Breast epithelium (tissue), 4 donors: ENCODE measurements around the gene NAP1L4. TPM values are rescaled to one million over a fixed set of nuclear protein-coding genes. Genes with fewer than 3 reads are reported as not detected.

Experiments
- DNase-seq, 2 donors: peaks; one replicate each; pipeline ENCODE4 v3.0.0-alpha.2; 2019; ENCODE audit warnings: low spot score in 2 of 2
- H3K27ac ChIP-seq, 2 donors: fragments of 200-600 bp; sonication (generic) in 1 of 2; one replicate each; pipeline ENCODE4 v1.5.1; 2016 to 2019; ENCODE audit warnings: mild to moderate bottlenecking in 1 of 2
- H3K27me3 ChIP-seq, 2 donors: fragments of 200-600 bp; sonication (generic) in 1 of 2; one replicate each; pipeline versions ENCODE4 v1.5.1 to v1.6.0; 2017 to 2019; ENCODE audit warnings: control low read depth in 1 of 2, mild to moderate bottlenecking in 1 of 2
- H3K36me3 ChIP-seq: fragments of 200-600 bp; one replicate; pipeline ENCODE4 v1.5.1; 2019
- H3K4me1 ChIP-seq, 2 donors: fragments of 200-600 bp; sonication (generic); one replicate each; pipeline ENCODE4 v1.5.1; 2016 to 2019; ENCODE audit warnings: control low read depth in 1 of 2
- H3K4me3 ChIP-seq, 3 donors: fragments of 200-600 bp; sonication (generic); 1 replicate in 2 of 3; 2 replicates in 1 of 3; pipeline ENCODE4 v1.5.1; 2016 to 2019; ENCODE audit warnings: mild to moderate bottlenecking in 3 of 3, moderate library complexity in 2 of 3
- H3K9me3 ChIP-seq, 2 donors: fragments of 200-600 bp; sonication (generic) in 1 of 2; one replicate each; pipeline ENCODE4 v1.5.1; 2016 to 2019; ENCODE audit warnings: control low read depth in 1 of 2
- POLR2A ChIP-seq: fragments of 450-650 bp; IDR thresholded peaks from one replicate; pipeline ENCODE4 v1.6.1; 2016; ENCODE audit warnings: antibody characterized with exemption, mild to moderate bottlenecking, moderate library complexity
- POLR2AphosphoS5 ChIP-seq, 3 donors: sonication (generic); formaldehyde crosslinking; IDR thresholded peaks; one replicate each; pipeline ENCODE4 v1.6.1; 2017; ENCODE audit warnings: antibody characterized with exemption in 3 of 3
- intact Hi-C: fragments of 100-400 bp; cut with DNase I; formaldehyde crosslinking; loops from one replicate; pipeline ENCODE4 v1.15.1; 2023; ENCODE audit warnings: low total_unique reads
- total RNA-seq, 3 donors: library from RNA; depleted of rRNA; stranded (reverse); fragments of >200 nt; gene quantifications; one replicate each; pipeline ENCODE4 v1.1.0, GENCODE V29; 2016
- TF ChIP-seq, protein P1 (sequence below), 3 donors: fragments of 450-650 bp; IDR thresholded peaks; one replicate each; pipeline ENCODE4 v1.5.1; 2016 to 2017; ENCODE audit warnings: antibody characterized with exemption in 3 of 3, mild to moderate bottlenecking in 3 of 3, moderate library complexity in 3 of 3

The NAP1L4 gene
- total RNA-seq, 3 donors from 2014 or later, result 87.1 to 167 (median 98.3) TPM

GRCh38 chr11:2924381-2924780 is 67.7 kb downstream of the NAP1L4 start:
- DNase-seq, result peak; percentile 66 to 85
- Histone ChIP-seq H3K4me1 (peaks cover 5 to 6% of the 10 kb centered on the region in 2 donors), H3K27ac (peak overlapping the region; percentile 64 to 85), H3K9me3 (no peaks in the 10 kb centered on the region), H3K27me3 (no peaks in the 10 kb centered on the region), H3K36me3 (no peaks in the 10 kb centered on the region), H3K4me3 (peak overlapping the region in 1 of 3 donors; percentile 20)
- TF ChIP-seq, protein P1, sequence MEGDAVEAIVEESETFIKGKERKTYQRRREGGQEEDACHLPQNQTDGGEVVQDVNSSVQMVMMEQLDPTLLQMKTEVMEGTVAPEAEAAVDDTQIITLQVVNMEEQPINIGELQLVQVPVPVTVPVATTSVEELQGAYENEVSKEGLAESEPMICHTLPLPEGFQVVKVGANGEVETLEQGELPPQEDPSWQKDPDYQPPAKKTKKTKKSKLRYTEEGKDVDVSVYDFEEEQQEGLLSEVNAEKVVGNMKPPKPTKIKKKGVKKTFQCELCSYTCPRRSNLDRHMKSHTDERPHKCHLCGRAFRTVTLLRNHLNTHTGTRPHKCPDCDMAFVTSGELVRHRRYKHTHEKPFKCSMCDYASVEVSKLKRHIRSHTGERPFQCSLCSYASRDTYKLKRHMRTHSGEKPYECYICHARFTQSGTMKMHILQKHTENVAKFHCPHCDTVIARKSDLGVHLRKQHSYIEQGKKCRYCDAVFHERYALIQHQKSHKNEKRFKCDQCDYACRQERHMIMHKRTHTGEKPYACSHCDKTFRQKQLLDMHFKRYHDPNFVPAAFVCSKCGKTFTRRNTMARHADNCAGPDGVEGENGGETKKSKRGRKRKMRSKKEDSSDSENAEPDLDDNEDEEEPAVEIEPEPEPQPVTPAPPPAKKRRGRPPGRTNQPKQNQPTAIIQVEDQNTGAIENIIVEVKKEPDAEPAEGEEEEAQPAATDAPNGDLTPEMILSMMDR (IDR thresholded peaks at IDR 0.05), result no peak
- TF ChIP-seq POLR2A (no peak), POLR2AphosphoS5 (IDR thresholded peaks at IDR 0.05) (peak in 1 of 3 donors; percentile 30)
- intact Hi-C loops, result no loop called here

DNA sequence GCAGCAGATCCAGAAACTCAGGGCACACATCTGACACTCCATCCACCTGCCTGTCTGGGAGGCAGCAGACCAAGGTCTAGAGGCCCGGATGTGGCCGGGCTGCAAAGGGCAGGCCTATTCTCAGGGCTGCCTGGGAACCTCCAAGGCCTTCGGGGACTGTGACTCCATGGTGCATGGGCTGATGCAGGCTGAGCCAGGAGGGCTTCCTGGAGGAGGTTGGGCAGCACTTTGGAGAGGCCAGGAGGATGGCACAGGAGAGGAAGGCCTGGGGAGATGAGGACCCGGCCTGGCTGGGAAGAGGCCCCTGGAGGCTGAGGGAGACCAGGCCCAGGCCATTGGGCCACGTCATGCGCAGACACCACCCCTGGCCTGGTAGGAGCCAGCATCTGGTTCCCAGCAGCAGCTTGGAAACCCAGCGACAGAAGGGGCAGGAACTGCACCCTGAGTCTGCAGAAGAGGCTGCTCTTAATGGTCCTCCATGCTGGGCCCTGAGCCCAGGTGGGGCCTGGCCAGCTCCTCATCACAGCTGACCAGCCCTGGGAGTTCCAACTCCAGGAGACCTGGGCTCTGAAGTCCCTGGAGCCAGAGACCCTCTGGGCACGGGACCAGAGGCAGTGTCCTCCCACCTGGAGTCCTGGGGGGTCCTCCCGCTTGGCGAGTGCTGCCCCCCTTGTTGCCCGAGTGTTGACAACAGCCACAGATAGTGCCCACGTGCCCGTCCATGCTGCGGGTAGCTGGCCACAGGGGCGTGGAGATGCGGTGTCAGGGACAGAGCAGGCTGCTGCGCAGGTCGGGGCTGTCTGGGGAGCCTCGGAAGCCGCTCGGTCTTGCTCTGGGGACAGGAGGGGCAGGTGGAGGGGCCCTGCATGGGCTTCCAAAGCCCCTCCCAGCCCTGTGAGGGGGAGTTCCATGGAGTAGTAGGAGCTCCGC is 68.4 kb downstream of the NAP1L4 start:
- Histone ChIP-seq H3K36me3 (no peaks in the 10 kb centered on the region), H3K9me3 (no peaks in the 10 kb centered on the region), H3K27ac (peak overlapping the region; percentile 64 to 85), H3K4me1 (peaks cover 5 to 6% of the 10 kb centered on the region in 2 donors), H3K4me3 (peak overlapping the region in 1 of 3 donors; percentile 20), H3K27me3 (no peaks in the 10 kb centered on the region)
- no peak for DNase-seq
- no peak for TF ChIP-seq POLR2AphosphoS5 (IDR thresholded peaks at IDR 0.05)
- no peak for TF ChIP-seq POLR2A
- TF ChIP-seq, protein P1 (IDR thresholded peaks at IDR 0.05), result no peak
- intact Hi-C loops, result no loop called here

- TF ChIP-seq POLR2AphosphoS5 (IDR thresholded peaks at IDR 0.05), result no peak
- no peaks in the 10 kb centered on the region for H3K36me3 ChIP-seq
- no peak overlapping the region for H3K27ac ChIP-seq
- intact Hi-C loops, result no loop called here
- H3K27me3 ChIP-seq, result no peaks in the 10 kb centered on the region
- peaks cover 5 to 6% of the 10 kb centered on the region in 2 donors for H3K4me1 ChIP-seq
- H3K9me3 ChIP-seq, result no peaks in the 10 kb centered on the region
- H3K4me3 ChIP-seq, result no peak overlapping the region
- DNase-seq, result no peak
These were observed 69.5 kb downstream of the NAP1L4 start for GRCh38 chr11:2922655-2923054.

DNA sequence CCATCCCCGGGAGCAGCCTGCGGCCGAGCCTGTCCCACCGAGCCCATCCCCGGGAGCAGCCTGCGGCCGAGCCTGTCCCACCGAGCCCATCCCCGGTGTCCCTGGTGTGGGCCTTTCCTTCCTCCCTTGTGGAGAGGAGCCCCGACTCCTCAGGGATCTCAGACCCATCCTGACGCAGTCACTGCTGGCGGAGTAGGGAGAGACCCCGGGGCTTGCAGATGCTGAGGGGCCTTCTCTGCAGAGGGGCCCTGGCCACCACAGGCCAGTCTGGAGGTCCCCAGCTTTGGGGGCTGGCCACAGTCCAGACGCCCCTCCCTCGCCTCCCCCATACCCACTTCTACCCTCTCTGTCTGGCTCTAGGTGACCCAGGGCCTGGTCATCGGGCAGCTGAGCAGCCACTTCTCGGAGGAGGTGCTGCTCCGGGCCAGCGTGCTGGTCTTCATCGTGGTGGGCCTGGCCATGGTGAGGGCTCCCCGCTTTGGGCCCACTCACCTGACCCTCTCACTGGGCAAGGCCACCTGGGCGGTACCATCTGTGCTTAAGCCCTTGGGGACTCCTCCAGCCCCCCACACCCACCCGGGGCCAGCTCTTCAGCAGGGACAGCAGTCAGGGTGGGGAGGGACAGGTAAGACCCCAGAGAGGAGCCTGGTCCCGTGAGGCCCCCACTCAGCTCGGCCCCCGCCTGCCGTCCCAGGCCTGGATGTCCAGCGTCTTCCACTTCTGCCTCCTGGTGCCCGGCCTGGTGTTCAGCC is 70.2 kb downstream of the NAP1L4 start:
- H3K9me3 ChIP-seq, result no peaks in the 10 kb centered on the region
- DNase-seq, result no peak
- no peaks in the 10 kb centered on the region for H3K36me3 ChIP-seq
- H3K4me3 ChIP-seq, result no peak overlapping the region
- peaks cover 5 to 6% of the 10 kb centered on the region in 2 donors for H3K4me1 ChIP-seq
- no peak for TF ChIP-seq POLR2AphosphoS5 (IDR thresholded peaks at IDR 0.05)
- TF ChIP-seq, protein P1 (IDR thresholded peaks at IDR 0.05), result no peak
- no peak for TF ChIP-seq POLR2A
- intact Hi-C loops, result no loop called here
- no peak overlapping the region for H3K27ac ChIP-seq
- H3K27me3 ChIP-seq, result no peaks in the 10 kb centered on the region

- DNase-seq, result no peak
- H3K9me3 ChIP-seq, result no peaks in the 10 kb centered on the region
- H3K36me3 ChIP-seq, result no peaks in the 10 kb centered on the region
- H3K27me3 ChIP-seq, result no peaks in the 10 kb centered on the region
- TF ChIP-seq POLR2A (no peak), POLR2AphosphoS5 (IDR thresholded peaks at IDR 0.05) (no peak)
- TF ChIP-seq, protein P1 (IDR thresholded peaks at IDR 0.05), result no peak
- H3K4me1 ChIP-seq, result peaks cover 5 to 6% of the 10 kb centered on the region in 2 donors
- no peak overlapping the region for H3K4me3 ChIP-seq
- H3K27ac ChIP-seq, result no peak overlapping the region
- intact Hi-C loops, result no loop called here
These were observed 70.9 kb downstream of the NAP1L4 start for GRCh38 chr11:2921261-2921660.
